Subcutaneous abdominal adipose tissue (tissue), 5 donors: ENCODE data around the gene TUBB.
A peak's percentile ranks its signal among the peaks of the same experiment; 100 is the strongest.

Source experiments
- H3K27ac ChIP-seq: one replicate; pipeline ENCODE4 v1.7.0; 2013; ENCODE audit warnings: low read depth, mild to moderate bottlenecking, inconsistent platforms, low read length, moderate library complexity
- H3K27me3 ChIP-seq, 5 donors: one replicate each; pipeline ENCODE4 v1.7.0; 2013; ENCODE audit warnings: low read length in 5 of 5, inconsistent platforms in 1 of 5; ENCODE audit not compliant: control insufficient read depth in 5 of 5, insufficient read depth in 4 of 5
- H3K36me3 ChIP-seq, 5 donors: one replicate each; pipeline ENCODE4 v1.7.0; 2013; ENCODE audit warnings: low read length in 5 of 5; ENCODE audit not compliant: control insufficient read depth in 5 of 5, insufficient read depth in 5 of 5
- H3K4me1 ChIP-seq, 5 donors: one replicate each; pipeline ENCODE4 v1.7.0; 2013; ENCODE audit warnings: low read length in 5 of 5, mild to moderate bottlenecking in 3 of 5, moderate library complexity in 1 of 5; ENCODE audit not compliant: control insufficient read depth in 5 of 5, insufficient read depth in 5 of 5
- H3K4me3 ChIP-seq, 5 donors: one replicate each; pipeline ENCODE4 v1.7.0; 2013; ENCODE audit warnings: low read length in 5 of 5, low read depth in 1 of 5
- H3K9ac ChIP-seq, 5 donors: one replicate each; pipeline ENCODE4 v1.7.0; 2013; ENCODE audit warnings: low read length in 5 of 5, mild to moderate bottlenecking in 4 of 5, moderate library complexity in 3 of 5
- H3K9me3 ChIP-seq, 5 donors: one replicate each; pipeline ENCODE4 v1.7.0; 2013; ENCODE audit warnings: low read length in 5 of 5; ENCODE audit not compliant: control insufficient read depth in 5 of 5
- donor health status: healthy.
- donor health status: healthy.
- donor health status: healthy.
- donor health status: healthy.
- donor health status: healthy.

Gene TUBB

GRCh38 chr6:30687659-30688431 lies 32.3 kb upstream of the TUBB start:
- peaks cover 0 to 3% (median 0%) of the 10 kb centered on the region in 5 donors for H3K36me3 ChIP-seq
- H3K4me1 ChIP-seq = peaks cover 18 to 76% (median 70%) of the 10 kb centered on the region in 5 donors
- peak overlapping the region; percentile 71 to 94 (median 77) for H3K4me3 ChIP-seq
- no peaks in the 10 kb centered on the region for H3K9me3 ChIP-seq
- peaks cover 0 to 9% (median 0%) of the 10 kb centered on the region in 5 donors for H3K27me3 ChIP-seq
- peak overlapping the region; percentile 73 to 97 (median 94) for H3K9ac ChIP-seq
- peak overlapping the region; percentile 100 for H3K27ac ChIP-seq

GRCh38 chr6:30688569-30688968 lies 31.6 kb upstream of the TUBB start:
- H3K4me3 ChIP-seq = peak overlapping the region in 3 of 5 donors; percentile 75 to 94 (median 85)
- H3K9ac ChIP-seq = peak overlapping the region in 2 of 5 donors; percentile 94 to 96
- H3K9me3 ChIP-seq = no peaks in the 10 kb centered on the region
- peak overlapping the region; percentile 100 for H3K27ac ChIP-seq
- no peaks in the 10 kb centered on the region for H3K36me3 ChIP-seq
- H3K27me3 ChIP-seq = peaks cover 0 to 4% (median 0%) of the 10 kb centered on the region in 5 donors
- peaks cover 12 to 69% (median 63%) of the 10 kb centered on the region in 5 donors for H3K4me1 ChIP-seq

- Histone ChIP-seq H3K27me3 (peaks cover 0 to 4% (median 0%) of the 10 kb centered on the region in 5 donors), H3K9ac (peak overlapping the region in 3 of 5 donors; percentile 68 to 96 (median 94)), H3K4me1 (peaks cover 10 to 62% (median 57%) of the 10 kb centered on the region in 5 donors), H3K4me3 (peak overlapping the region in 3 of 5 donors; percentile 75 to 94 (median 80)), H3K27ac (peak overlapping the region; percentile 100), H3K9me3 (no peaks in the 10 kb centered on the region), H3K36me3 (no peaks in the 10 kb centered on the region)
Measured at GRCh38 chr6:30689022-30689865, 30.9 kb upstream of the TUBB start.

- Histone ChIP-seq H3K9me3 (no peaks in the 10 kb centered on the region), H3K36me3 (no peaks in the 10 kb centered on the region), H3K4me3 (peak overlapping the region; percentile 52 to 97 (median 80)), H3K4me1 (peaks cover 10 to 56% (median 52%) of the 10 kb centered on the region in 5 donors), H3K27me3 (peaks cover 0 to 4% (median 0%) of the 10 kb centered on the region in 5 donors), H3K9ac (peak overlapping the region in 3 of 5 donors; percentile 40 to 82 (median 68)), H3K27ac (peak overlapping the region; percentile 100)
Measured at GRCh38 chr6:30689985-30690384, 30.2 kb upstream of the TUBB start.

- Histone ChIP-seq H3K36me3 (no peaks in the 10 kb centered on the region), H3K4me1 (peaks cover 8 to 55% (median 50%) of the 10 kb centered on the region in 5 donors), H3K9me3 (no peaks in the 10 kb centered on the region), H3K4me3 (peak within 1 kb of the TSS; percentile 52 to 97 (median 80)), H3K27me3 (peaks cover 0 to 4% (median 0%) of the 10 kb centered on the region in 5 donors), H3K27ac (peak within 1 kb of the TSS; percentile 100), H3K9ac (peak within 1 kb of the TSS; percentile 40 to 82 (median 61))
Measured at GRCh38 chr6:30690403-30691207, 29.5 kb upstream of the TUBB start, which contains the start of gene NRM. NRM (minus strand) TSS chr6:30690984; CDS start chr6:30690974, 10 bp downstream.

GRCh38 chr6:30691208-30691847 lies 28.8 kb upstream of the TUBB start:
- H3K4me1 ChIP-seq = peaks cover 8 to 48% (median 42%) of the 10 kb centered on the region in 5 donors
- H3K27me3 ChIP-seq = peaks cover 0 to 4% (median 0%) of the 10 kb centered on the region in 5 donors
- peak overlapping the region in 1 of 5 donors; percentile 32 for H3K9ac ChIP-seq
- H3K27ac ChIP-seq = peak overlapping the region; percentile 100
- no peaks in the 10 kb centered on the region for H3K36me3 ChIP-seq
- peak overlapping the region in 4 of 5 donors; percentile 52 to 86 (median 72) for H3K4me3 ChIP-seq
- no peaks in the 10 kb centered on the region for H3K9me3 ChIP-seq

GRCh38 chr6:30696432-30696831 lies 23.7 kb upstream of the TUBB start:
- Histone ChIP-seq H3K4me1 (peaks cover 0 to 13% (median 5%) of the 10 kb centered on the region in 5 donors), H3K27me3 (no peaks in the 10 kb centered on the region), H3K9ac (no peak overlapping the region), H3K9me3 (no peaks in the 10 kb centered on the region), H3K4me3 (no peak overlapping the region), H3K27ac (no peak overlapping the region), H3K36me3 (peaks cover 0 to 6% (median 3%) of the 10 kb centered on the region in 5 donors)

GRCh38 chr6:30700340-30700739 lies 19.8 kb upstream of the TUBB start:
- H3K27ac ChIP-seq = no peak overlapping the region
- no peak overlapping the region for H3K9ac ChIP-seq
- H3K4me3 ChIP-seq = no peak overlapping the region
- H3K27me3 ChIP-seq = no peaks in the 10 kb centered on the region
- H3K36me3 ChIP-seq = peaks cover 0 to 29% (median 17%) of the 10 kb centered on the region in 5 donors
- no peaks in the 10 kb centered on the region for H3K9me3 ChIP-seq
- peaks cover 0 to 15% (median 8%) of the 10 kb centered on the region in 5 donors for H3K4me1 ChIP-seq

GRCh38 chr6:30703011-30703410 lies 17.1 kb upstream of the TUBB start:
- H3K27ac ChIP-seq = no peak overlapping the region
- no peaks in the 10 kb centered on the region for H3K9me3 ChIP-seq
- peaks cover 0 to 11% (median 8%) of the 10 kb centered on the region in 5 donors for H3K4me1 ChIP-seq
- H3K9ac ChIP-seq = no peak overlapping the region
- peaks cover 3 to 52% (median 37%) of the 10 kb centered on the region in 5 donors for H3K36me3 ChIP-seq
- no peaks in the 10 kb centered on the region for H3K27me3 ChIP-seq
- H3K4me3 ChIP-seq = no peak overlapping the region
